ENCODE measurements around the gene GPR141. TPM values are rescaled to one million over a fixed set of nuclear protein-coding genes. Genes with fewer than 3 reads are reported as not detected.

The GPR141 gene
- total and polyA plus RNA-seq, 3 donors from 2014 or later, result 1.8 to 3.5 (median 2.5) TPM

DNA sequence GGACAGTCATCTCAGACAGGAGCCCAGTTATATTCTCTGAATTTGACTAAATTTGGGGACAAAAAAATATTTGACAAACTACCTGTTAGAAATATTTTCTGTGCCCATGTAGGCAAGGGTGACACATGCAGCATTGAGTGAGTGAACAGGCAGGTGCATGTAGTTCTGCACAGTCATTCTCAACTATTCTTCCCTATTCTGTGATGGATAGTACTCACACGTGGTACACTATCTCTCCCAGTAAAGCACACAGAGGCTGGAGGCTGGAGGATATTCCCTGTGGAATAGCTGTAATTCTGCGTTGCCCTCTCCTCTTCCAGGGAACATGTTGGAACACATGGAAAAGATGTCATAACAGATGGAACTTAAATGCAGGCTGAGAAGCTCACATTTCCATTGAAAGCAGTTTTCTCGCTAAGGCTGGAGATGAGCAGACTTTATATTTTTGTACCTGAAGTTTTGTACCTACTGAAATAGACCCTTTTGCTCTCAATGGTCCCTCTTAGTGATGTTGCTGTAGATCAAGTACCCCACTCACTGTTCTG, 75.0 kb downstream of the GPR141 start:
- DNase-seq, result no peak
- Histone ChIP-seq H3K4me1 (no peaks in the 10 kb centered on the region), H3K36me3 (ENCODE audit: low read depth, missing control alignments) (no peaks in the 10 kb centered on the region), H3K9me3 (no peaks in the 10 kb centered on the region), H3K27ac (no peak overlapping the region), H3K27me3 (no peaks in the 10 kb centered on the region), H3K4me3 (no peak overlapping the region)
- TF ChIP-seq CTCF (IDR thresholded peaks at IDR 0.05) (no peak), POLR2A (IDR thresholded peaks at IDR 0.05) (no peak)
- 63 to 77% methylated on average over 3 of the region's 3 CpGs for WGBS, 2 donors
- intact Hi-C loops (cut with DNase I; ENCODE audit: low total_unique reads), result no loop called here

- Histone ChIP-seq H3K9me3 (no peaks in the 10 kb centered on the region), H3K27me3 (no peaks in the 10 kb centered on the region), H3K4me3 (no peak overlapping the region), H3K27ac (no peak overlapping the region), H3K4me1 (no peaks in the 10 kb centered on the region), H3K36me3 (ENCODE audit: low read depth, missing control alignments) (no peaks in the 10 kb centered on the region)
- TF ChIP-seq POLR2A (IDR thresholded peaks at IDR 0.05) (no peak), CTCF (IDR thresholded peaks at IDR 0.05) (no peak)
- intact Hi-C loops (cut with DNase I; ENCODE audit: low total_unique reads), result no loop called here
- DNase-seq, result no peak
- 79 to 89% methylated on average over 5 of the region's 5 CpGs for WGBS, 2 donors
Measured at GRCh38 chr7:37759526-37759925, 76.0 kb downstream of the GPR141 start.

- Histone ChIP-seq H3K36me3 (ENCODE audit: low read depth, missing control alignments) (no peaks in the 10 kb centered on the region), H3K4me3 (no peak overlapping the region), H3K27ac (no peak overlapping the region), H3K4me1 (no peaks in the 10 kb centered on the region), H3K27me3 (no peaks in the 10 kb centered on the region), H3K9me3 (no peaks in the 10 kb centered on the region)
- 83 to 86% methylated on average over 4 of the region's 4 CpGs for WGBS, 2 donors
- no peak for DNase-seq
- intact Hi-C loops (cut with DNase I; ENCODE audit: low total_unique reads), result no loop called here
- TF ChIP-seq POLR2A (IDR thresholded peaks at IDR 0.05), result no peak
- TF ChIP-seq CTCF (IDR thresholded peaks at IDR 0.05), result no peak
Measured at GRCh38 chr7:37765421-37765829, 81.9 kb downstream of the GPR141 start.

- H3K27me3 ChIP-seq, result no peaks in the 10 kb centered on the region
- intact Hi-C loops (cut with DNase I; ENCODE audit: low total_unique reads), result no loop called here
- no peaks in the 10 kb centered on the region for H3K36me3 ChIP-seq (ENCODE audit: low read depth, missing control alignments)
- H3K4me1 ChIP-seq, result no peaks in the 10 kb centered on the region
- WGBS, 2 donors, result 90 to 91% methylated on average over 6 of the region's 6 CpGs
- H3K27ac ChIP-seq, result no peak overlapping the region
- no peak overlapping the region for H3K4me3 ChIP-seq
- H3K9me3 ChIP-seq, result no peaks in the 10 kb centered on the region
- no peak for DNase-seq
- TF ChIP-seq POLR2A (IDR thresholded peaks at IDR 0.05) (no peak), CTCF (IDR thresholded peaks at IDR 0.05) (no peak)
Measured at GRCh38 chr7:37765872-37766525, 82.4 kb downstream of the GPR141 start.

GRCh38 chr7:37768611-37769010, 85.0 kb downstream of the GPR141 start:
- no peak for TF ChIP-seq CTCF (IDR thresholded peaks at IDR 0.05)
- no peak overlapping the region for H3K27ac ChIP-seq

More at GRCh38 chr7:37768611-37769010, 85.0 kb downstream of the GPR141 start:
- no peak overlapping the region for H3K4me3 ChIP-seq
- DNase-seq, result no peak
- H3K27me3 ChIP-seq, result no peaks in the 10 kb centered on the region
- H3K9me3 ChIP-seq, result no peaks in the 10 kb centered on the region
- WGBS, 2 donors, result 88 to 93% methylated on average over 1 of the region's 1 CpG
- intact Hi-C loops (cut with DNase I; ENCODE audit: low total_unique reads), result no loop called here
- no peaks in the 10 kb centered on the region for H3K36me3 ChIP-seq (ENCODE audit: low read depth, missing control alignments)
- no peaks in the 10 kb centered on the region for H3K4me1 ChIP-seq
